Measurements from ENCODE around the gene FOXK2. TPM values are rescaled to one million over a fixed set of nuclear protein-coding genes. Genes with fewer than 3 reads are reported as not detected.
A peak's percentile ranks its signal among the peaks of the same experiment; 100 is the strongest.
"Not testable (repeated sequence)": the region's sequence is repeated elsewhere in the genome, so short reads cannot be mapped to it uniquely, and the experiment has no call there.

Gene FOXK2
- total RNA-seq, 2 donors from 2014 or later, result 27.8 to 40.3 TPM

DNA sequence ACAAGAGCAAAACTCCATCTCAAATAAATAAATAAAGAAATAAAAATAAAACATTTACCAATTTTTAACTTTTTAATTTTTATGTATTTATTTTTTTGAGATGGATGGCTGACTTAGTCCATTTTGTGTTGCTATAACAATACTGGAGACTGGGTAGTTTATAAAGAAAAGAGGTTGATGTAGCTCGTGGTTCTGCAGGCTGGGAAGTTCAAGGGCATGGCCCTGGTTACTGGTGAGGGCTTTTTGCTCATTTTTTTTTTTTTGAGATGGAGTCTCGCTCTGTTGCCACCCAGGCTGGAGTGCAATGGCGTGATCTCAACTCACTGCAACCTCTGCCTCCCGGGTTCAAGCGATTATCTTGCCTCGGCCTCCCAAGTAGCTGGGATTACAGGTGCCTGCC, 14.2 kb upstream of the FOXK2 start:
- Histone ChIP-seq H3K36me3 (no peaks in the 10 kb centered on the region), H3K9me3 (no peaks in the 10 kb centered on the region), H3K4me3 (no peak overlapping the region), H3K27ac (no peak overlapping the region), H3K4me1 (no peaks in the 10 kb centered on the region), H3K27me3 (no peaks in the 10 kb centered on the region)
- TF ChIP-seq, protein P1, sequence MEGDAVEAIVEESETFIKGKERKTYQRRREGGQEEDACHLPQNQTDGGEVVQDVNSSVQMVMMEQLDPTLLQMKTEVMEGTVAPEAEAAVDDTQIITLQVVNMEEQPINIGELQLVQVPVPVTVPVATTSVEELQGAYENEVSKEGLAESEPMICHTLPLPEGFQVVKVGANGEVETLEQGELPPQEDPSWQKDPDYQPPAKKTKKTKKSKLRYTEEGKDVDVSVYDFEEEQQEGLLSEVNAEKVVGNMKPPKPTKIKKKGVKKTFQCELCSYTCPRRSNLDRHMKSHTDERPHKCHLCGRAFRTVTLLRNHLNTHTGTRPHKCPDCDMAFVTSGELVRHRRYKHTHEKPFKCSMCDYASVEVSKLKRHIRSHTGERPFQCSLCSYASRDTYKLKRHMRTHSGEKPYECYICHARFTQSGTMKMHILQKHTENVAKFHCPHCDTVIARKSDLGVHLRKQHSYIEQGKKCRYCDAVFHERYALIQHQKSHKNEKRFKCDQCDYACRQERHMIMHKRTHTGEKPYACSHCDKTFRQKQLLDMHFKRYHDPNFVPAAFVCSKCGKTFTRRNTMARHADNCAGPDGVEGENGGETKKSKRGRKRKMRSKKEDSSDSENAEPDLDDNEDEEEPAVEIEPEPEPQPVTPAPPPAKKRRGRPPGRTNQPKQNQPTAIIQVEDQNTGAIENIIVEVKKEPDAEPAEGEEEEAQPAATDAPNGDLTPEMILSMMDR (IDR thresholded peaks at IDR 0.05), result no peak
- no peak for DNase-seq (ENCODE audit: low spot score)

DNA sequence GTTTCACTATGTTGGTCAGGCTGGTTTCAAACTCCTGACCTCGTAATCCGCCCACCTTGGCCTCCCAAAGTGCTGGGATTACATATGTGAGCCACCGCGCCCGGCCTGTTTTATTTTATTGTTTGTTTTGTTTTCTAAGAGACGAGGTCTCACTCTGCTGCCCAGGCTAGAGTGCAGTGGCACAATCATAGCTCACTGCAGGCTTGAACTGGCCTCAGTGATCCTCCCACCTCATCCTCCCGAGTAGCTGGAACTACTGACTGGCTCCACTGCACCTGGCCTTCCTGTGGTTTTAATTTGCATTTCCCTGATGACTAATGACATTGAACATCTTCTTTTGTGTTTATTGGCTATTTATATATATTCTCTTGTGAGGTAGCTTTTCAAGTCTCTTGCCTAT, 13.1 kb upstream of the FOXK2 start:
- not testable (repeated sequence) for H3K36me3 ChIP-seq; H3K4me1 ChIP-seq; H3K4me3 ChIP-seq; DNase-seq (ENCODE audit: low spot score); H3K27ac ChIP-seq; H3K27me3 ChIP-seq; H3K9me3 ChIP-seq

DNA sequence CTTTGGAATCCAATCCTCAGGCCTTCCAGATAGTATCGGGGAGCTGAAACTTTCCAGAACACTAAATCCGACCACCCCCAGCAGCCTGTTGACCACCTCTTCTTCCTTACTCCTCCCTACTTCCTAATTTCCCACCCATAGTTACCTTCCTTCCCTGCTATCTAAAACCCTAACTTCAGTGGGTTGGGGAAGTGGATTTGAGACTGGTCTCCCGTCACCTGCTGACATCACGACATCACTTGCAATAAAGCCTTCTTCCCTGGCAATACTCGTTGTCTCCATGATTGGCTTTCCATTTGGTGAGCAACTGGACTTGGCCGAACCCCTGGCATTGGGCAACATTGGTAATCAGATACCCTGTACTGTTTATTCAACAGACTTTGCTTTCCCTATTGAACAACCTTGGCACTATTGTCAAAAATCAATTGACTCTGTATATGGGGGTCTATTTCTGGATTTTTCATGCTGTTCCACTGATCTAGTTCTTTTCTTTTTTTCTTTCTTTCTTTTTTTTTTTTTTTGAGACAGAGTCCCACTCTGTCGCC, 11.8 kb upstream of the FOXK2 start:
- Histone ChIP-seq H3K36me3 (no peaks in the 10 kb centered on the region), H3K4me3 (no peak overlapping the region), H3K27me3 (no peaks in the 10 kb centered on the region), H3K9me3 (no peaks in the 10 kb centered on the region), H3K4me1 (no peaks in the 10 kb centered on the region), H3K27ac (no peak overlapping the region)
- TF ChIP-seq, protein P1 (IDR thresholded peaks at IDR 0.05), result no peak
- no peak for DNase-seq (ENCODE audit: low spot score)

DNA sequence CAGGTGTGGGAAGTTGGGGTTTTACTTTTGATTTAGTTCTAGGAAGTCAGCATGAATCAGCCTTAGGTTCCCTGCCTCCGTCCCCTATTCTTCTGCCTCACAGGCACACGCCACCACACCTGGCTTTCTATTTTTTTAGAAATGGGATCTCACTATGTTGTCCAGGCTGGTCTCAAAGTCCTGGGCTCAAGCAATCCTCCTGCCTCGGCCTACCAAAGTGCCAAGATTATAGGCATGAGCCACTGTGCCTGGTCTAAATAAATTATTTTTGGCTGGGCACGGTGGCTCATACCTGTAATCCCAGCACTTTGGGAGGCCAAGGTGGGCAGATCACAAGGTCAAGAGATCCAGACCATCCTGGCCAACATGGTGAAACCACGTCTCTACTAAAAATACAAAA, 7.9 kb upstream of the FOXK2 start:
- DNase-seq (ENCODE audit: low spot score); H3K27me3 ChIP-seq; H3K4me3 ChIP-seq; H3K27ac ChIP-seq; H3K4me1 ChIP-seq; H3K36me3 ChIP-seq; H3K9me3 ChIP-seq: not testable (repeated sequence)

DNA sequence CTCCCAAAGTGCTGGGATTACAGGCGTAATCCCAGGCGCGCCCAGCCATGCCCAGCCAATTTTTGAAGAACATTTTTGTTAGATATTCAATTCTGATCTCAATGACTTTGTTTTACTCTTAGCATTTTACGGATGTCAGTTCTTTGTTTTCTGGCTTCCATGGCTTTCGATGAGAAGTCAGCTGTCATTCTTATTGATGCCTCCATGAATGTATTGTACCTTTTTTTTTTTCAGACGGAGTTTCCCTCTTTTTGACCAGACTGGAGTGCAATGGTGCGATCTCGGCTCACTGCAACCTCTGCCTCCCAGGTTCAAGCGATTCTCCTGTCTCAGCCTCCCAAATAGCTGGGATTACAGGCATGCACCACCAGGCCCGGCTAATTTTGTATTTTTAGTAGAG, 5.7 kb upstream of the FOXK2 start:
- H3K9me3 ChIP-seq; H3K4me3 ChIP-seq; H3K27me3 ChIP-seq; H3K4me1 ChIP-seq; DNase-seq (ENCODE audit: low spot score); H3K27ac ChIP-seq; H3K36me3 ChIP-seq: not testable (repeated sequence)

DNA sequence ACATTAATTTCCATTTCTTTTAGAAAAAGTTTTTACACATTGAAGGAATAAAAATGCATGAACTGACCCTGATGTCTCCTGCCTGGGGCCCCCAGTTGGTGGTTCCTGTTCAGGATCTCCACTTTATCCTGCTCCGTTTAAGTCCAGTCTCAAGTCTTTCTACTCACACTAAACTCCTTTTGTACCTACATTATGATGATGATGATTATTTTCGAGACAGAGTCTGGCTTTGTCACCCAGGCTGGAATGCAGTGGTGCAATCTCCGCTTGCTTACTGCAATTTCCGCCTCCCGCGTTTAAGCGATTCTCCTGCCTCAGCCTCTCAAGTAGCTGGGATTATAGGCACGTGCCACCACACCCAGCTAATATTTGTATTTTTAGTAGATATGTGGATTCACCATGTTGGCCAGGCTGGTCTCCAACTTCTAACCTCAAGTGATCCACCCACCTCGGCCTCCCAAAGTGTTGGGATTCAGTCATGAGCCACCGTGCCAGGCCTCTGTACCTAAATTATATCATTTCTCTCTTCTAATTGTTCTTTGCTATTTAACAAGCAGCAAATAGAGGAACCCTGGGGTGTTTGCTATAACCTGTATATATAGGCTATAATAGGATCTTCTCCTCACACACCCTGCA, 2.2 kb upstream of the FOXK2 start:
- Histone ChIP-seq H3K4me3 (no peak overlapping the region), H3K9me3 (no peaks in the 10 kb centered on the region), H3K4me1 (peaks cover 0 to 15% of the 10 kb centered on the region in 2 donors), H3K36me3 (no peaks in the 10 kb centered on the region), H3K27me3 (no peaks in the 10 kb centered on the region), H3K27ac (no peak overlapping the region)
- no peak for DNase-seq (ENCODE audit: low spot score)
- TF ChIP-seq, protein P1 (IDR thresholded peaks at IDR 0.05), result no peak

DNA sequence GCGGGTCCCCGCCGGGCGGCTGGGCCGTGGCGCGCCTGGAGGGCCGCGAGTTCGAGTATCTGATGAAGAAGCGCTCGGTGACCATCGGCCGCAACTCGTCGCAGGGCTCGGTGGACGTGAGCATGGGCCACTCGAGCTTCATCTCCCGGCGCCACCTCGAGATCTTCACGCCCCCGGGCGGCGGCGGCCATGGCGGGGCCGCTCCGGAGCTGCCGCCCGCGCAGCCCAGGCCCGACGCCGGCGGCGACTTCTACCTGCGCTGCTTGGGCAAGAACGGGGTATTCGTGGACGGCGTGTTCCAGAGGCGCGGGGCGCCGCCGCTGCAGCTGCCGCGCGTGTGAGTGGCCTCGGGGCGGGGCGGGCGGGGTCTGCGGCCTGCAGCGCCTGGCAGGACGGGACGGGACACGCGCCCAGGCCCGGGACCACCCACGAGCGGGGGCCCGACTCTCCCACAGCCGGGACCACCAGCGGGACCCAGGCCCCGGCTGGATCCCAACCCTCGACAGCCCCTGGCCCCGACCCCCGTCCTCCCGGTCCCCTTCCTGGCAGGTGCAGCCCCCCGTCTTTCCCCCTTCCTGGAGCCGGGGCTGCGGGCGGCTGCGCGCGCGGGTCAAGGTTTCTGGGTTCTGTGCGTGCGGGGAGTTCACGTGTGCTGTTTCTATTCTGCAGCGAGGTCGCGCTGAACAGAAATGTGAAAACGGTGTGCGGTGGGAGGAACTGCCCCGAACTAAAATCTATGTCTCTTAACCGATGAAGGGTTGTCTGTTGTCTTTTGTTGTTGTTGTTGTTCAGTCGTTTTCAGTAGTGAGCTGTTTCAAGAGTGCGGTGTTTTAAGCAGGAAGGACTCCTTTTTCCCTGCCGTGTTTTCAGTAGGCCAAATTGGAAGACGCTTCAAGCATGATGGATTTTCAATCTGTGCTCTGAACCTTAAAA, 705 bp downstream of the FOXK2 start:
- TF ChIP-seq, protein P1 (IDR thresholded peaks at IDR 0.05), result no peak
- H3K9me3 ChIP-seq, result no peaks in the 10 kb centered on the region
- no peak for DNase-seq (ENCODE audit: low spot score)
- peak overlapping the region; percentile 67 to 86 for H3K4me3 ChIP-seq
- no peaks in the 10 kb centered on the region for H3K36me3 ChIP-seq
- H3K4me1 ChIP-seq, result peaks cover 0 to 41% of the 10 kb centered on the region in 2 donors
- peak overlapping the region; percentile 84 to 94 for H3K27ac ChIP-seq
- H3K27me3 ChIP-seq, result no peaks in the 10 kb centered on the region
